HG02852 (cell line): ENCODE measurements around the gene LRP2.
"Not testable (repeated sequence)": the region's sequence is repeated elsewhere in the genome, so short reads cannot be mapped to it uniquely, and the experiment has no call there.

ENCODE experiments used
- ATAC-seq: cut with Tn5 transposase; IDR thresholded peaks from one replicate; pipeline ENCODE4 v1.9.1; 2021; ENCODE audit warnings: mild to moderate bottlenecking, moderate library complexity; ENCODE audit not compliant: unreplicated experiment

The LRP2 gene

GRCh38 chr2:169348321-169349024, 13.9 kb downstream of the LRP2 start:
- ATAC-seq: no peak

- ATAC-seq: no peak
Observed at GRCh38 chr2:169345486-169346437, 16.6 kb downstream of the LRP2 start.

- ATAC-seq: no peak
Observed at GRCh38 chr2:169344736-169345485, 17.4 kb downstream of the LRP2 start.

GRCh38 chr2:169343202-169343601, 19.1 kb downstream of the LRP2 start:
- ATAC-seq: no peak

GRCh38 chr2:169339657-169340056, 22.7 kb downstream of the LRP2 start:
- ATAC-seq: no peak

GRCh38 chr2:169336695-169337094, 25.6 kb downstream of the LRP2 start:
- no peak for ATAC-seq

GRCh38 chr2:169330555-169331198, 31.7 kb downstream of the LRP2 start:
- ATAC-seq: no peak

- ATAC-seq: no peak
Observed at GRCh38 chr2:169329688-169330554, 32.4 kb downstream of the LRP2 start.

GRCh38 chr2:169328785-169329184, 33.5 kb downstream of the LRP2 start:
- no peak for ATAC-seq

- ATAC-seq: not testable (repeated sequence)
Observed at GRCh38 chr2:169327837-169328236, 34.5 kb downstream of the LRP2 start.

GRCh38 chr2:169325886-169326285, 36.4 kb downstream of the LRP2 start:
- ATAC-seq: not testable (repeated sequence)

GRCh38 chr2:169324581-169325260, 37.6 kb downstream of the LRP2 start:
- ATAC-seq: no peak

GRCh38 chr2:169323841-169324240, 38.5 kb downstream of the LRP2 start:
- no peak for ATAC-seq

- ATAC-seq: no peak
Observed at GRCh38 chr2:169320561-169320960, 41.8 kb downstream of the LRP2 start.

- no peak for ATAC-seq
Observed at GRCh38 chr2:169315357-169315756, 47.0 kb downstream of the LRP2 start.

- not testable (repeated sequence) for ATAC-seq
Observed at GRCh38 chr2:169308349-169308748, 54.0 kb downstream of the LRP2 start.

- ATAC-seq: not testable (repeated sequence)
Observed at GRCh38 chr2:169304689-169305088, 57.6 kb downstream of the LRP2 start.

- no peak for ATAC-seq
Observed at GRCh38 chr2:169303579-169304305, 58.6 kb downstream of the LRP2 start.

GRCh38 chr2:169302364-169302763, 60.0 kb downstream of the LRP2 start:
- no peak for ATAC-seq
